DND-41 (cell line): ENCODE results near the gene TMEM232.

Experiments
- CTCF ChIP-seq: IDR thresholded peaks from 2 replicates; pipeline ENCODE4 v1.5.1; 2012; ENCODE audit warnings: borderline replicate concordance, low read length, moderate library complexity, mild to moderate bottlenecking; ENCODE audit not compliant: poor library complexity, severe bottlenecking; ENCODE audit errors: extremely low read depth
- EZH2 ChIP-seq: IDR thresholded peaks from 3 replicates; pipeline ENCODE4 v1.6.1; 2012; ENCODE audit warnings: borderline replicate concordance, low read depth, mild to moderate bottlenecking, moderate library complexity, low read length, inconsistent platforms; ENCODE audit not compliant: severe bottlenecking

- TF ChIP-seq CTCF (no peak), EZH2 (no peak)
Measured at GRCh38 chr5:110705349-110705748, 21.1 kb downstream of the TMEM232 start.
